A549 (cell line): ENCODE measurements around the gene DDX41.

ENCODE experiments used
- EP300 ChIP-seq, 2 experiments: fragments of >200 bp; sonication (Bioruptor Twin); formaldehyde crosslinking; IDR thresholded peaks; 2 replicates in 1 of 2; 3 replicates in 1 of 2; pipeline ENCODE4 v1.6.1; 2016 to 2017
- POLR2A ChIP-seq: IDR thresholded peaks from 2 replicates; pipeline ENCODE4 v1.6.1; 2012; ENCODE audit warnings: mild to moderate bottlenecking, low read length
- RAD21 ChIP-seq, 2 experiments: fragments of >200 bp in 1 of 2; sonication (Bioruptor Twin) in 1 of 2; formaldehyde crosslinking in 1 of 2; IDR thresholded peaks in 1 of 2; conservative IDR thresholded peaks in 1 of 2; 2 replicates in 1 of 2; 3 replicates in 1 of 2; pipeline ENCODE4 v1.6.1; 2012 to 2018; ENCODE audit warnings: inconsistent platforms in 1 of 2
- TF ChIP-seq, protein P1 (sequence below): fragments of >200 bp; sonication (Bioruptor Twin); formaldehyde crosslinking; IDR thresholded peaks from 3 replicates; pipeline ENCODE4 v1.6.1; 2016
- TF ChIP-seq, protein P2 (sequence below): fragments of >200 bp; sonication (Bioruptor Twin); formaldehyde crosslinking; IDR thresholded peaks from 3 replicates; pipeline ENCODE4 v1.5.1; 2016

GRCh38 chr5:177550122-177550521, 33.4 kb upstream of the DDX41 start:
- no peak for TF ChIP-seq POLR2A
- TF ChIP-seq, protein P1, sequence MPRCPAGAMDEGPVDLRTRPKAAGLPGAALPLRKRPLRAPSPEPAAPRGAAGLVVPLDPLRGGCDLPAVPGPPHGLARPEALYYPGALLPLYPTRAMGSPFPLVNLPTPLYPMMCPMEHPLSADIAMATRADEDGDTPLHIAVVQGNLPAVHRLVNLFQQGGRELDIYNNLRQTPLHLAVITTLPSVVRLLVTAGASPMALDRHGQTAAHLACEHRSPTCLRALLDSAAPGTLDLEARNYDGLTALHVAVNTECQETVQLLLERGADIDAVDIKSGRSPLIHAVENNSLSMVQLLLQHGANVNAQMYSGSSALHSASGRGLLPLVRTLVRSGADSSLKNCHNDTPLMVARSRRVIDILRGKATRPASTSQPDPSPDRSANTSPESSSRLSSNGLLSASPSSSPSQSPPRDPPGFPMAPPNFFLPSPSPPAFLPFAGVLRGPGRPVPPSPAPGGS = no peak
- TF ChIP-seq, protein P2, sequence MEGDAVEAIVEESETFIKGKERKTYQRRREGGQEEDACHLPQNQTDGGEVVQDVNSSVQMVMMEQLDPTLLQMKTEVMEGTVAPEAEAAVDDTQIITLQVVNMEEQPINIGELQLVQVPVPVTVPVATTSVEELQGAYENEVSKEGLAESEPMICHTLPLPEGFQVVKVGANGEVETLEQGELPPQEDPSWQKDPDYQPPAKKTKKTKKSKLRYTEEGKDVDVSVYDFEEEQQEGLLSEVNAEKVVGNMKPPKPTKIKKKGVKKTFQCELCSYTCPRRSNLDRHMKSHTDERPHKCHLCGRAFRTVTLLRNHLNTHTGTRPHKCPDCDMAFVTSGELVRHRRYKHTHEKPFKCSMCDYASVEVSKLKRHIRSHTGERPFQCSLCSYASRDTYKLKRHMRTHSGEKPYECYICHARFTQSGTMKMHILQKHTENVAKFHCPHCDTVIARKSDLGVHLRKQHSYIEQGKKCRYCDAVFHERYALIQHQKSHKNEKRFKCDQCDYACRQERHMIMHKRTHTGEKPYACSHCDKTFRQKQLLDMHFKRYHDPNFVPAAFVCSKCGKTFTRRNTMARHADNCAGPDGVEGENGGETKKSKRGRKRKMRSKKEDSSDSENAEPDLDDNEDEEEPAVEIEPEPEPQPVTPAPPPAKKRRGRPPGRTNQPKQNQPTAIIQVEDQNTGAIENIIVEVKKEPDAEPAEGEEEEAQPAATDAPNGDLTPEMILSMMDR = no peak
- TF ChIP-seq RAD21 (conservative IDR thresholded peaks at IDR 0.05 in 1 of 2, IDR thresholded peaks at IDR 0.05 in 1 of 2) = no peak
- no peak for TF ChIP-seq EP300 (IDR thresholded peaks at IDR 0.05)
